ENCODE measurements around the gene ZNF367.

GRCh38 chr9:96343515-96344360, 74.4 kb downstream of the ZNF367 start:
- TF ChIP-seq CTCF (IDR thresholded peaks at IDR 0.05; ENCODE audit: poor library complexity) (no peak), EZH2 (IDR thresholded peaks at IDR 0.05; ENCODE audit: borderline replicate concordance) (no peak)

All from hepatocyte (in vitro differentiated cells).